D721Med (cell line): ENCODE data around the gene TEX19.
"Not testable (repeated sequence)": the region's sequence is repeated elsewhere in the genome, so short reads cannot be mapped to it uniquely, and the experiment has no call there.

Experiments used
- DNase-seq: peaks from one replicate; pipeline ENCODE4 v3.0.0; 2011; ENCODE audit warnings: low spot score; ENCODE audit not compliant: insufficient read length
- FAIRE-seq: peaks from 2 replicates; lab custom pipeline; 2011; peaks lifted over from hg19 to GRCh38; lab: Jason Lieb, UNC
- CTCF ChIP-seq: IDR thresholded peaks from 2 replicates; pipeline ENCODE4 v1.5.1; 2012; ENCODE audit warnings: mild to moderate bottlenecking, control low read depth; ENCODE audit not compliant: insufficient read depth; ENCODE audit errors: missing control alignments

The TEX19 gene

GRCh38 chr17:82351254-82351712, 7.8 kb upstream of the TEX19 start:
- no peak for DNase-seq
- no peak for FAIRE-seq
- TF ChIP-seq CTCF = no peak

GRCh38 chr17:82351713-82352488, 7.1 kb upstream of the TEX19 start:
- TF ChIP-seq CTCF = peak; percentile 99
- FAIRE-seq = no peak
- DNase-seq = peak; percentile 89

GRCh38 chr17:82353484-82353883, 5.6 kb upstream of the TEX19 start:
- no peak for DNase-seq
- FAIRE-seq = no peak
- TF ChIP-seq CTCF = no peak

- DNase-seq (no peak), FAIRE-seq (no peak)
- TF ChIP-seq CTCF = no peak
These were observed 4.2 kb upstream of the TEX19 start for GRCh38 chr17:82354804-82355308.

- FAIRE-seq (no peak), DNase-seq (no peak)
- no peak for TF ChIP-seq CTCF
These were observed 3.1 kb upstream of the TEX19 start for GRCh38 chr17:82355770-82356427.

GRCh38 chr17:82356845-82357355, 2.1 kb upstream of the TEX19 start:
- TF ChIP-seq CTCF = no peak
- no peak for FAIRE-seq

GRCh38 chr17:82357394-82357793, 1.7 kb upstream of the TEX19 start:
- no peak for TF ChIP-seq CTCF
- FAIRE-seq = no peak
- DNase-seq = no peak

More at GRCh38 chr17:82356845-82357355, 2.1 kb upstream of the TEX19 start:
- no peak for DNase-seq

- DNase-seq, FAIRE-seq: not testable (repeated sequence)
These were observed 516 bp downstream of the TEX19 start for GRCh38 chr17:82359451-82360074.
